ENCODE data around the gene NDE1. TPM values are rescaled to one million over a fixed set of nuclear protein-coding genes. Genes with fewer than 3 reads are reported as not detected.
"Not testable (repeated sequence)": the region's sequence is repeated elsewhere in the genome, so short reads cannot be mapped to it uniquely, and the experiment has no call there.

Gene NDE1
- total RNA-seq, 1 donor from 2014 or later = 55.0 TPM

- TF ChIP-seq POLR2A (IDR thresholded peaks at IDR 0.05) = no peak
- TF ChIP-seq CTCF (IDR thresholded peaks at IDR 0.05) = no peak
- no peak for TF ChIP-seq POLR2AphosphoS5 (IDR thresholded peaks at IDR 0.05; ENCODE audit: insufficient read depth in 1 of 2, low read depth in 1 of 2)
- no peaks in the 10 kb centered on the region for H3K9me3 ChIP-seq
- no peaks in the 10 kb centered on the region for H3K27me3 ChIP-seq
- DNase-seq (ENCODE audit: extremely low spot score in 2 of 2) = no peak
- peaks cover 6% of the 10 kb centered on the region for H3K4me1 ChIP-seq
- H3K27ac ChIP-seq = no peak overlapping the region
- no peak overlapping the region for H3K4me3 ChIP-seq
- H3K36me3 ChIP-seq = peaks cover 0 to 54% of the 10 kb centered on the region in 2 donors
- intact Hi-C loops (cut with DNase I) = no loop called here
Measured at GRCh38 chr16:15605839-15606517, 44.1 kb upstream of the NDE1 start.

GRCh38 chr16:15606518-15607220 is 43.4 kb upstream of the NDE1 start:
- H3K27ac ChIP-seq = peak overlapping the region; percentile 58
- no peak for DNase-seq (ENCODE audit: extremely low spot score in 2 of 2)
- no peak overlapping the region for H3K4me3 ChIP-seq
- peaks cover under 1 to 54% of the 10 kb centered on the region in 2 donors for H3K36me3 ChIP-seq
- TF ChIP-seq POLR2AphosphoS5 (IDR thresholded peaks at IDR 0.05; ENCODE audit: insufficient read depth in 1 of 2, low read depth in 1 of 2) (no peak), CTCF (IDR thresholded peaks at IDR 0.05) (no peak), POLR2A (IDR thresholded peaks at IDR 0.05) (no peak)
- H3K9me3 ChIP-seq = no peaks in the 10 kb centered on the region
- intact Hi-C loops (cut with DNase I) = no loop called here
- no peaks in the 10 kb centered on the region for H3K27me3 ChIP-seq
- H3K4me1 ChIP-seq = peaks cover 6% of the 10 kb centered on the region

GRCh38 chr16:15607221-15607699 is 42.8 kb upstream of the NDE1 start:
- H3K9me3 ChIP-seq; DNase-seq (ENCODE audit: extremely low spot score in 2 of 2); intact Hi-C loops (cut with DNase I); H3K4me3 ChIP-seq; H3K27me3 ChIP-seq; H3K4me1 ChIP-seq: not testable (repeated sequence)
- Histone ChIP-seq H3K36me3 (peaks cover 2 to 54% of the 10 kb centered on the region in 2 donors), H3K27ac (peak overlapping the region; percentile 58)

- DNase-seq (ENCODE audit: extremely low spot score in 2 of 2) = peak in 1 of 2 donors; percentile 95
- intact Hi-C loops (cut with DNase I) = no loop called here
- H3K36me3 ChIP-seq = peaks cover 2 to 57% of the 10 kb centered on the region in 2 donors
Measured at GRCh38 chr16:15607700-15608396, 42.2 kb upstream of the NDE1 start.

More at GRCh38 chr16:15607700-15608396, 42.2 kb upstream of the NDE1 start:
- no peaks in the 10 kb centered on the region for H3K27me3 ChIP-seq
- H3K27ac ChIP-seq = peak overlapping the region; percentile 58
- peaks cover 6% of the 10 kb centered on the region for H3K4me1 ChIP-seq
- peak in 1 of 2 donors; percentile 58 for TF ChIP-seq POLR2AphosphoS5 (IDR thresholded peaks at IDR 0.05; ENCODE audit: insufficient read depth in 1 of 2, low read depth in 1 of 2)
- no peak for TF ChIP-seq POLR2A (IDR thresholded peaks at IDR 0.05)
- TF ChIP-seq CTCF (IDR thresholded peaks at IDR 0.05) = no peak
- no peaks in the 10 kb centered on the region for H3K9me3 ChIP-seq
- H3K4me3 ChIP-seq = no peak overlapping the region
